Endodermal cell (in vitro differentiated cells): ENCODE data around the gene DGCR8. TPM values are rescaled to one million over a fixed set of nuclear protein-coding genes. Genes with fewer than 3 reads are reported as not detected.

Experiments used
- DNase-seq: peaks from one replicate; pipeline ENCODE4 v3.0.0-alpha.2; 2017
- H3K27ac ChIP-seq: 2 replicates; pipeline ENCODE4 v1.5.1; 2013; ENCODE audit warnings: mild to moderate bottlenecking, low read depth, low read length, moderate library complexity
- H3K27me3 ChIP-seq: 2 replicates; pipeline ENCODE4 v1.6.1; 2013; ENCODE audit warnings: mild to moderate bottlenecking, low read length, moderate library complexity; ENCODE audit not compliant: insufficient read depth, control insufficient read depth, poor library complexity, severe bottlenecking
- H3K36me3 ChIP-seq: 2 replicates; pipeline ENCODE4 v1.7.0; 2013; ENCODE audit warnings: mild to moderate bottlenecking, low read length, moderate library complexity; ENCODE audit not compliant: control insufficient read depth, insufficient read depth
- H3K4me1 ChIP-seq: one replicate; pipeline ENCODE4 v1.7.0; 2013; ENCODE audit warnings: low read length; ENCODE audit not compliant: control insufficient read depth, insufficient read depth
- H3K4me3 ChIP-seq: 2 replicates; pipeline ENCODE4 v1.5.1; 2013; ENCODE audit warnings: mild to moderate bottlenecking, low read length, moderate library complexity
- H3K9ac ChIP-seq: 2 replicates; pipeline ENCODE4 v1.6.1; 2013; ENCODE audit warnings: mild to moderate bottlenecking, low read length, moderate library complexity; ENCODE audit not compliant: poor library complexity, severe bottlenecking; ENCODE audit errors: extremely low read depth
- H3K9me3 ChIP-seq: 2 replicates; pipeline ENCODE4 v1.6.1; 2013; ENCODE audit warnings: mild to moderate bottlenecking, low read length, moderate library complexity; ENCODE audit not compliant: control insufficient read depth
- H3K27ac Mint-ChIP-seq: 2 replicates; pipeline ENCODE4 v1.8.0; 2020; ENCODE audit warnings: mixed read lengths
- H3K27me3 Mint-ChIP-seq: 2 replicates; pipeline ENCODE4 v1.8.0; 2021; ENCODE audit warnings: mild to moderate bottlenecking, mixed read lengths; ENCODE audit not compliant: insufficient read depth
- H3K36me3 Mint-ChIP-seq: 2 replicates; pipeline ENCODE4 v1.8.0; 2020; ENCODE audit warnings: low read depth, mixed read lengths
- H3K4me1 Mint-ChIP-seq: 2 replicates; pipeline ENCODE4 v1.8.0; 2020; ENCODE audit warnings: mixed read lengths
- H3K4me3 Mint-ChIP-seq: 2 replicates; pipeline ENCODE4 v1.8.0; 2020; ENCODE audit warnings: mild to moderate bottlenecking, moderate library complexity, mixed read lengths
- H3K9me3 Mint-ChIP-seq: 2 replicates; pipeline ENCODE4 v1.8.0; 2020; ENCODE audit warnings: mild to moderate bottlenecking, mixed read lengths
- CTCF ChIP-seq: fragments of 200-600 bp; sonication (generic); conservative IDR thresholded peaks from 2 replicates; pipeline ENCODE4 v1.5.0; 2021; ENCODE audit warnings: antibody characterized with exemption, mild to moderate bottlenecking
- whole genome bisulfite sequencing, 2 experiments: methylation state at CpG; one replicate each; pipeline versions ENCODE4 v1.1.5 to v1.1.7; 2013; ENCODE audit warnings: missing lambda C conversion rate in 2 of 2, mixed read lengths in 1 of 2; ENCODE audit not compliant: insufficient coverage in 1 of 2, insufficient read length in 1 of 2; 5-methylcytosine and 5-hydroxymethylcytosine counted together
- total RNA-seq, 2 donors: library from RNA; stranded (reverse); fragmentation: NEBNext Ultra II Directional in 1 of 2; extraction: Animal tissue kit (Norgen Biotek cat#: 25700) in 1 of 2; gene quantifications; 2 replicates in 1 of 2; 3 replicates in 1 of 2; pipeline ENCODE4 v1.2.1, GENCODE V29; 2021

DGCR8 gene
- total RNA-seq, 2 donors from 2014 or later, result 61.3 to 76.1 TPM

GRCh38 chr22:20112623-20113511, 32.8 kb downstream of the DGCR8 start:
- peaks cover 49% of the 10 kb centered on the region for H3K36me3 ChIP-seq
- TF ChIP-seq CTCF, result no peak
- Mint-ChIP-seq H3K36me3 (peaks cover 28% of the 10 kb centered on the region), H3K9me3 (no peaks in the 10 kb centered on the region), H3K4me3 (no peak overlapping the region), H3K27ac (no peak overlapping the region), H3K27me3 (no peaks in the 10 kb centered on the region), H3K4me1 (no peaks in the 10 kb centered on the region)
- no peak overlapping the region for H3K4me3 ChIP-seq
- H3K4me1 ChIP-seq, result no peaks in the 10 kb centered on the region
- no peak overlapping the region for H3K9ac ChIP-seq
- no peak for DNase-seq
- no peaks in the 10 kb centered on the region for H3K27me3 ChIP-seq
- H3K9me3 ChIP-seq, result no peaks in the 10 kb centered on the region
- peak overlapping the region; percentile 41 for H3K27ac ChIP-seq
- WGBS, 2 experiments, result 96% methylated on average over 12 to 26 of the region's 26 CpGs

DNA sequence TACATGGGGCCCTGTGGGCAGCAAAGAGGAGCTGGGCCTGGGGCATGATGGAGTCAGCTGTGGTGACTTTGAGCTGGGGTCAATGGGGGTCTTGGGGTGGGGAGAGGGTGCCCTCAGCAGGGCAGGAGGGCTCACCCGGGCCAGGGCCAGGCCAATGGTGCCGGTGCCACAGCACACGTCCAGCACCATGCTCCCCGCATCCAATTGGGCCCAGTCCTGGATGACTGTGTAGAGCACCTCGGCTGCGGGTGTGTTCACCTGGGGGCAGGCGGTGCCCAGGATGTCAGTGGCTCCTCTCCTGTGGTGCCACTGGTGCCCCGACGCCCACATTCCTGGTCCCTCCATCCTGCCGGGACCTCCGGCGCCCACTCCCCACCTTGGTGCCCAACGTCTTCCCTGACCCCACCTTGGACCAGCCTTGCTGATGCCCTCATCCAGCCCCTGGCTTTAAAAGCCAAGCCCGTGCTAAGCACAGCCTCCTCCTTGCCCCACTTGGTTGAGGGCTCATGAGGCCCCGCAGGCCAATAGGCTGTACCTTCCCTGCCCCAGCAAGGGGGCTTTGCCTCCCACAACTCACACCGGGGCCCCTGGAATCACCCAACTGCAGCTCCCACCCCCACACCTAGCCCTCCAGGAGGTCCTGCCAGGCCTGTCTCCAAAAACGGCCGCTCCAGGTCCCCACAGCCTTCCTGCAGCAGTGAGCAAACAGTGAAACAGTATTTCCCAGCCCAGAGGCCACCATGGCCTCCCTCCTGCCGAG, 33.7 kb downstream of the DGCR8 start:
- H3K9me3 ChIP-seq, result no peaks in the 10 kb centered on the region
- no peak for DNase-seq
- no peak overlapping the region for H3K4me3 Mint-ChIP-seq
- no peaks in the 10 kb centered on the region for H3K9me3 Mint-ChIP-seq
- H3K27ac Mint-ChIP-seq, result peak overlapping the region; percentile 72
- no peak for TF ChIP-seq CTCF
- no peak overlapping the region for H3K4me3 ChIP-seq
- H3K4me1 Mint-ChIP-seq, result peaks cover 3% of the 10 kb centered on the region
- 90 to 95% methylated on average over 10 to 19 of the region's 19 CpGs for WGBS, 2 experiments
- H3K36me3 ChIP-seq, result peaks cover 46% of the 10 kb centered on the region
- peaks cover 27% of the 10 kb centered on the region for H3K36me3 Mint-ChIP-seq
- no peak overlapping the region for H3K27ac ChIP-seq
- no peaks in the 10 kb centered on the region for H3K27me3 ChIP-seq
- no peak overlapping the region for H3K9ac ChIP-seq
- peaks cover 1% of the 10 kb centered on the region for H3K4me1 ChIP-seq
- H3K27me3 Mint-ChIP-seq, result no peaks in the 10 kb centered on the region

DNA sequence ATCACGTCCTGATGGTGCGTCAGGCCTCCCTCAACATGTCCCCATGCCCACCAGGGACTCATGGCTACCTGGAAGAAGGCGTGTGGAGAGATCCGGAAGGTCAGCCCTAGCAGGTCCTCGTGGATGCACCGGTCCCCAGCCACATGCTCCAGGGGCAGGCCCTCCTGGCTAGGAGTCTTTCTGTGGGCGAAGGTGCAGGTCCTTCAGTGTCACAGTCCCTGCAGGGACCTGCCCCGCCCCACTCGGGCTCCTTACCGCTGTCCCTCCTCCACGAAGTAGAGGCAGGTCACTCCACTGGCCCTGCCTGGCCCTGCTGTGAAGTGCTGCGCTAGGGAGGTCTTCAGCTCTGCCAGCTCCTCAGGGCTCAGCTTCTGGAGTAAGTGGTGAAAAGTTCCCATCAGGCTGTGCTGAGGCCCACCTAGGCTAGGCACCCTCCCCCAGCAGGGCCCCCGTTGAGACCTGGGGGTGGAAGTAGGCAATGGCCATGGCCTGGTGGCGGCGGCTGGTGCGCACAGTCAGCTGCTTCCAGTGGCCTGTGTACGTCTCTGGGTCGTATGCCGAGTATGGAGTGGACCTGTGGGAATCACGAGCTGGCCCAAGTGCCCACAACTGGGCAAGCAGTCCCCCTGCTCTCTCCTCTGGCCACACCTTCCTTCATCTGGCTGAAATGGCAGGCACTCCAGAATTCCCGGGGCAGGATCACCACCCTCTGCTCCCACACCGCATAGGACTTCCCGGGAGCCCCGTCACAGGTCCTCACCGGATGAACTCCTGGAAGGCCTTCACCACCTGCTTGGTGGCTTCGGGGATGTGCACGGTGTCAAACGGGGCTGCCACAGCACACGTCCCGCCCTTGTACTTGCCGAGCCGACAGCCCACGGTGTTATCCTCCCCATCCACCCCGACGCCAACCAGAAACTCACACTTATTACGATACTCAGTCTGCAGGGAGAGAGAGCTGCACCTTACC, 34.8 kb downstream of the DGCR8 start:
- Mint-ChIP-seq H3K36me3 (peaks cover 35% of the 10 kb centered on the region), H3K9me3 (no peaks in the 10 kb centered on the region), H3K27me3 (no peaks in the 10 kb centered on the region), H3K27ac (peak overlapping the region; percentile 72), H3K4me1 (peaks cover 5% of the 10 kb centered on the region), H3K4me3 (peak overlapping the region; percentile 89)
- TF ChIP-seq CTCF, result no peak
- 93 to 94% methylated on average over 24 to 36 of the region's 36 CpGs for WGBS, 2 experiments
- no peak overlapping the region for H3K4me3 ChIP-seq
- peaks cover 47% of the 10 kb centered on the region for H3K36me3 ChIP-seq
- no peaks in the 10 kb centered on the region for H3K27me3 ChIP-seq
- H3K27ac ChIP-seq, result no peak overlapping the region
- H3K4me1 ChIP-seq, result peaks cover 7% of the 10 kb centered on the region
- H3K9ac ChIP-seq, result no peak overlapping the region
- no peaks in the 10 kb centered on the region for H3K9me3 ChIP-seq
- DNase-seq, result no peak
